ENCODE data around the gene NUDCD2.

NUDCD2 gene, protein sequence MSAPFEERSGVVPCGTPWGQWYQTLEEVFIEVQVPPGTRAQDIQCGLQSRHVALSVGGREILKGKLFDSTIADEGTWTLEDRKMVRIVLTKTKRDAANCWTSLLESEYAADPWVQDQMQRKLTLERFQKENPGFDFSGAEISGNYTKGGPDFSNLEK

DNA sequence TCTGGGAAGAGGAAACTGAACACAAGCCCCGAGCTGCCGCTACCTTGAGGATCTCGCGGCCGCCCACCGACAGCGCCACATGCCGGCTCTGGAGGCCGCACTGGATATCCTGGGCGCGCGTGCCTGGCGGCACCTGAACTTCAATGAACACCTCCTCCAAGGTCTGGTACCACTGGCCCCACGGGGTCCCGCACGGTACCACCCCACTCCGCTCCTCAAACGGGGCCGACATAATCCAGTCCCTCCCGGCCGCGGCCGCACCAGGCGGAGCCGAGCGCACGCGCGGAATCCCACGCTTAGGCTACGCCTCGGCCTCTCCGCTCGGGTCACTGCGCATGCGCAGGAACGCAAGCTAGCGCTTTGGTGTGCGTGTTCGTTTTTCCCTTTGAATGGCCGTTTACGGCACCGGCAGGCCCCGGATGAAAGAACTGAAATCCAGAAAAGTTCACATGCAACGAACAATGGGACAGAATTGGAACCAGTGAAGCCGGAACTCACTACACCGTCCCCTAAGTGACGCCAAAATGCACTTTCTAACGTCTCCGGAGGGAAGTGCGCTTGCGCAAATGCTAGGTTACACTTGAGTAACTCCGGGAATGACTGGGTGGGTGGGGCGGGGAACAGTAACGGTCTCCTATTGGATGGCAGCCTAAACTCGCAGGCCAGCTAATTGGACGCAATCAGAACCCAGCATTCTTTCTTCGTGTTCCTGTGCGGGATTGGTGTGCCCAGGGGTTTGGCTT, at the start of gene NUDCD2:
Gene NUDCD2 (minus strand): TSS at position 284 of the 743 bp plus-strand sequence. CDS start 52 bp downstream, at position 232.
- peak; percentile 70 for DNase-seq

GRCh38 chr5:163509291-163509951, 49.5 kb upstream of the NUDCD2 start:
- no peak for DNase-seq

GRCh38 chr5:163508753-163509152, 48.9 kb upstream of the NUDCD2 start:
- DNase-seq: no peak

DNA sequence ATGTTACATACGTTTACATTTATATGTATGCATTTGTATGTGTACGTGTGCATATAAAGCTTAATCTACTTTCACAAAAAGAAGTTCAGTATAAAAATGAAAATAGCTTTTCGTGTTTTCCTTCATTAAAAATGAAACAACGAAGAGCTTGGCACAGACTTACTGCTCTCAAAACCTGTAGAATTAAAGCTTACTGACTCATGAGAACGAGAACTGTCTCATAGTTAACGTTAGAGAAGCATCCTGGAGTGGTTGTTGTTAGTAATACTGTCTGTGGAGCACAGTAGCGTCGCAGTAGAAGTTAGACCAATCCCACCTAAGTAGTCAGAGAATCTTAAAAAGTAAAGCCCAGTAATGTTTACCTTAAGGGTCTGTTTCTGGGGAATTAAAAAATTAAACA, 46.8 kb upstream of the NUDCD2 start:
- no peak for DNase-seq

DNA sequence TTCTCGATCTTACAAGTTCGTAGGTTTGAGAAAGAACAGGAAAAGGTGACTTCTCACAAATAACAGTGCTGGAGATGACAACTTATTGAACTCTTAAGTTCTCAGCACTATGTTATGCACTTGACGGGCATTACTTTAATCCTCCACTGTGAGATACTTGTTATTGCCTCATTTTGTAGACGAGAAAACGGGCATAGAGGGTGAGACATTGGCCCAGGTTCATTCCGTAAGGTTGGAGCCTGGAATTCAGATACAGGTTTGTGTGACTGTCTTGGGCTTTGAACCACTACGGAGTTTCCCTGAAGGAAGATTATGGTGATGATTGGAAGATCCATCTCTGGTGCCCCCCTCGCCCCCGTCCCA, 46.2 kb upstream of the NUDCD2 start:
- DNase-seq: no peak

DNA sequence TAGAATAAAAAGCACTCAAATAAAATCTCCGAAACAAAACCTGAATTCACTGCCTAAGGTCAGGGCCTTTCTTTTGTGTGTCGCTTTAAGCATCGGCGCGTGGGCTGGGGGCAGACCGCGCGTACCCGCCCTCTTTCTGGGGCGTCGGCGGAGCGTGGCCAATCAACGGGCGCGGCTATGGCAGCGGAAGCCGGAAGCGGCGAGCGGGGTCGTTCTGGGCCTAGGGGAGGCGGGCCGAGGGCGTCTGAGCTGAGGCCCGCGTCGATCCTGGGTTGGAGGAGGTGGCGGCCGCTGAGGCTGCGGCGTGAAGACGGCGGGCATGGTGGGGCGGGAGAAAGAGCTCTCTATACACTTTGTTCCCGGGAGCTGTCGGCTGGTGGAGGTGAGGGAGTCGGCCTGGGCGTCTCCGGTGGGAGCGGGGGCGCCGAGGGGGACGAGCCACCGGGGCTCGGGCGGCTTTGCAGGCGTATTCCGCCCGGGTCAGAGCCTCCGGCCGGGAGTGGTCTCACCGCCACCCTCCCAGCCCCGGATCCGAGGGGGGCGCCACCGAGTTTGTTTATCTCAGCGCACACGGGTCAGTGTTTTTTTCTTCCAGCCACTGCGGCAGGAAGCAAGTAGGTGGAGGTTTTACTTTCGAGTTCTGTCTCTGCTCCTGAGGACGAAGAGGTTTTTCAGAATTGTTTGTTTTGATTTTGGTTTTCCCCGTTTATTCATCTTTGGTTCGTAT, 45.6 kb upstream of the NUDCD2 start, which contains the start of gene MAT2B:
Gene MAT2B (plus strand): TSS at position 252 of the 727 bp plus-strand sequence. CDS start 68 bp downstream, at position 320.
- peak; percentile 60 for DNase-seq

DNA sequence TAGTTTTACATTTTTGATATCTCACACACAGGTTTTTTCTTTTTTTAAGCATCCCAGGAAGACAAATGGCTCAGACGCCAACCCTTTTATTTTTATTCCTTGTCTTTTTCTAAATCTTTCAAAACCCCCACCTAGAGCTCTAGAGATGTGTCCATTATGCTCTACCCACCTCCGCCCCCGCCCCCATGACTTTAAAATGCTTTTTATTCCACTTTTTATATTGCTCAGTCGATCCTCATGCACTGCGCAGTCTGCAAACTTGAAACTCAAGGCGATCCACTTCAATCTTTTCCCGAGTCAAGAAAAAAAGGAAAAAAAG, 45.1 kb upstream of the NUDCD2 start:
- no peak for DNase-seq

DNA sequence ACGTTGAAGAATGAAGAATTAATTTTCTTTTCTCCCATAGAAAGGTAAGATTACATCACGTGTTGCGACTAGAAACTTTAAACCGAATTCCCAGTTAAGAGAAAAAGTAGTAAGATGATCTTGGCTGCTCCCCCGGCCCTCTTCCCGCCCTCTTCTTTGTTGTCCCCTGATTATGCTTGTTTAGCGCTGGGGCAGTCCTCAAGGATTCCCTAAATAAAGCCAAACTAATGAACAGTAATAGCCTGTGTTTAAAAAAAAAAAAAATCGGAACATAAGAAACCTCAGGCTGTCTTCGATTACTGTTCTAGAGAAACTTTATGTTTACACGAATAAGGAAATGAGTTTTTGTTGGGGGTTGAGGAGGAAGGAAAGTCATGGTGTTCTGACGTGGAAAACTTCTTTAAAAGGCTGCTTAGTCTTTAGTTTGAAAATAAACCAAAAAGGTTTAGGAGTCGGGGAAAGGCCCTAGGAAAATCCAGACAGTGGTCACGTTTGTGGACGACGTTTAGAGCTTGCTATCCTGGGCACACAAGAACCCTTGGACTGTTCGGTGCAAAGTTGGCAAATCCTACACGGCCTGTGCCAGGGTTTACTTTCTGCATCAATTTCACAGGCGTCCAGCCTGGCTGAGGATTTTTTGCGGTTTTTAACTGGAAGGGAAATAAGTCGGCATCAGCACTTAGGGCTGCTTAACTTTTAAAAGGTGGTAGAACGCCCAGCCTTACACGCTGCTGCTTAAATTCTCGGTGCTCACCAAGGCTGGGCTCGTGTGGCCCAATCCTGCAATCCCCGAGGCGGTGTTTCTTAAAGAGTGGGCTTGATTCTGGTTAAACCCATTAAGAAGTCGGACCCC, 44.4 kb upstream of the NUDCD2 start:
- DNase-seq: no peak

- DNase-seq: no peak
Observed at GRCh38 chr5:163503106-163504078, 43.5 kb upstream of the NUDCD2 start.

GRCh38 chr5:163502521-163502920, 42.6 kb upstream of the NUDCD2 start:
- DNase-seq: no peak

- no peak for DNase-seq
Observed at GRCh38 chr5:163498886-163499285, 39.0 kb upstream of the NUDCD2 start.

GRCh38 chr5:163497315-163497714, 37.4 kb upstream of the NUDCD2 start:
- no peak for DNase-seq

- no peak for DNase-seq
Observed at GRCh38 chr5:163496286-163496685, 36.4 kb upstream of the NUDCD2 start.

GRCh38 chr5:163489745-163490075, 29.8 kb upstream of the NUDCD2 start:
- no peak for DNase-seq

GRCh38 chr5:163489055-163489744, 29.3 kb upstream of the NUDCD2 start:
- DNase-seq: no peak

- DNase-seq: no peak
Observed at GRCh38 chr5:163478982-163479271, 19.0 kb upstream of the NUDCD2 start.

DNA sequence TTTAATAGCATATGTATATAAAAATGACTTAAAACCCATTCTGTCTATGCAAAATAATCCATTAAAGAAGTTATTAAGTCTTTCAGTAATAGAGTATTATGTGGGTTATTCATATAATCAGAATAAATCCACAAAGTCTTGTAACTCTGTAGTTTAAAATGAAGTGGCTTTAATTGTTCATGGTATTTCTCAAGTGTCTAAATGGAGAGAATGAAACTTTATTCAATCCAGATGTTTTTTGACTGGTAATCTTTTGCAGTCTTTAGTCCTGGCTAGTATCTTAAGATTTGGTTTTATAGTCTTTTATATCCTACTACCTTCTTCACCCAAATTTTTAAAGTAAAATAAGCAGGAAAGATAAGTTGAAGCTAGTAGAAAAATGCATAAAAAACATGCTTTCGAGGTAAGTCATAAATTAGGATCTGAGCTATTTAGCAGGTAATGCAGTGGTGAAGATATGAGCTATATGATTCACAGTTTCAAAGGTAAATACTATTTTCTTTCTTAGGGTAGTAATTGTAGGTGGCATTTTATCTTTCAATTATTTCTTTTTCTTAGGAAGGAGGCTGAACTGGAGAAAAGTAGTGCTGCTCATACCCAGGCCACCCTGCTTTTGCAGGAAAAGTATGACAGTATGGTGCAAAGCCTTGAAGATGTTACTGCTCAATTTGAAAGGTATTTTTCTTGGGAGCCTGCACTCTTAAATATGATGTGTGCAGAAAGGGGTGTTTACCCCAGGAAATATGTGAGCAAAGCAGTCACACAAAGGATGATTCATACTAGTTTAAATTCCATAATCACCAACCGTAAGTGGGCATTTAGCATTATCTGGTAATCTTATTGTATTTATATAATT, 18.5 kb upstream of the NUDCD2 start:
- DNase-seq: no peak

DNA sequence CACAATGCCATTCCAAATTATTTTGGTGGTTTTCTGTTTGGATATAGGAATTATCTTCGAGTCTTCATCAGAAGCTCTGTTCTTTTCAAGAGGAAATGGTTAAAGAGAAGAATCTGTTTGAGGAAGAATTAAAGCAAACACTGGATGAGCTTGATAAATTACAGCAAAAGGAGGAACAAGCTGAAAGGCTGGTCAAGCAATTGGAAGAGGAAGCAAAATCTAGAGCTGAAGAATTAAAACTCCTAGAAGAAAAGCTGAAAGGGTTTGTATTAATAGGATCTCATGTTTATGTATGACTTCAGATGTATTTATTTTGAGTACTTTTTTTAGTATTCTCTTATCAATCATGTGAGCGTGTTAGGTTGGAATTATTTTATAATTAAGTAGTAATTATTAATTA, 15.5 kb upstream of the NUDCD2 start:
- no peak for DNase-seq

- no peak for DNase-seq
Observed at GRCh38 chr5:163473635-163474243, 13.8 kb upstream of the NUDCD2 start.

DNA sequence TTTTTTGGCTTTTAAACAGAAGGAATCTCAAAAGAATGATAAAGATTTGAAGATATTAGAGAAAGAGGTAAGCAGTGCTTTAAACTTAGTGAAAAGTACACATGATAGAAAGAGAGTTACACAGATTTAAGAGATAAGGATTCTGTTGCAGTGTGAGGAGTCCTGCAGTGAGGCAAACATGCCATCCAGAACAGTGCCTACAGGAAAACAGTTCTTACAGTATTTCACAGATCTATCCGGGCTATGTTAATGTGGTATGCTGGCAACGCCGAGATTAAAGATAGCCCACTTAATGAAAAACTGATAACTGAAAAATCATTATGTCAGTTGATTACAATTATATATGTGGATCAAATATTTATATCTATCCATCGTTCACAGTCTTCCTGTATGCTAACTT, 7.8 kb upstream of the NUDCD2 start:
- no peak for DNase-seq
